Activated T-cell treated with anti-CD3 and anti-CD28 coated beads, Interleukin-2, amount 50 U/mL, for 4 hours (primary cell): ENCODE results near the gene SLC13A4. TPM values are rescaled to one million over a fixed set of nuclear protein-coding genes. Genes with fewer than 3 reads are reported as not detected.
A peak's percentile ranks its signal among the peaks of the same experiment; 100 is the strongest.
"Not testable (repeated sequence)": the region's sequence is repeated elsewhere in the genome, so short reads cannot be mapped to it uniquely, and the experiment has no call there.

ENCODE experiments used
- ATAC-seq, 2 donors: fragments of 200-7000 bp; cut with Tn5 transposase; one replicate each; pipeline ENCODE4 v1.10.0; 2021
- DNase-seq: peaks from one replicate; pipeline ENCODE4 v3.0.0-alpha.2; 2020
- H3K27me3 Mint-ChIP-seq: one replicate; pipeline ENCODE4 v1.8.0; 2021; ENCODE audit warnings: low read depth, mixed read lengths
- H3K36me3 Mint-ChIP-seq: one replicate; pipeline ENCODE4 v1.8.0; 2022; ENCODE audit warnings: mixed read lengths; ENCODE audit not compliant: insufficient read depth
- H3K4me1 Mint-ChIP-seq: one replicate; pipeline ENCODE4 v1.8.0; 2021; ENCODE audit warnings: low read depth, mixed read lengths
- H3K4me3 Mint-ChIP-seq: one replicate; pipeline ENCODE4 v1.8.0; 2021; ENCODE audit warnings: mild to moderate bottlenecking, moderate library complexity, mixed read lengths
- H3K9me3 Mint-ChIP-seq: one replicate; pipeline ENCODE4 v1.8.0; 2021; ENCODE audit warnings: mixed read lengths
- total RNA-seq, 3 donors: library from RNA; stranded (reverse); gene quantifications; one replicate each; pipeline ENCODE4 v1.2.1, GENCODE V29; 2021

Gene SLC13A4
- total RNA-seq, 3 donors from 2014 or later, result not detected

- DNase-seq, result no peak
- no peaks in the 10 kb centered on the region for H3K4me1 Mint-ChIP-seq
- H3K27me3 Mint-ChIP-seq, result no peaks in the 10 kb centered on the region
- H3K4me3 Mint-ChIP-seq, result no peak overlapping the region
- no peaks in the 10 kb centered on the region for H3K9me3 Mint-ChIP-seq
- ATAC-seq, result no peak
- peaks cover 20% of the 10 kb centered on the region for H3K36me3 Mint-ChIP-seq
Measured at GRCh38 chr7:135682191-135682590, 45.8 kb downstream of the SLC13A4 start.

- Mint-ChIP-seq H3K9me3 (no peaks in the 10 kb centered on the region), H3K36me3 (peaks cover 21% of the 10 kb centered on the region), H3K4me1 (no peaks in the 10 kb centered on the region), H3K27me3 (no peaks in the 10 kb centered on the region), H3K4me3 (no peak overlapping the region)
- ATAC-seq (no peak), DNase-seq (no peak)
Measured at GRCh38 chr7:135681762-135682161, 46.2 kb downstream of the SLC13A4 start.

- H3K36me3 Mint-ChIP-seq, result peaks cover 33% of the 10 kb centered on the region
- no peak overlapping the region for H3K4me3 Mint-ChIP-seq
- DNase-seq (no peak), ATAC-seq (no peak)
- H3K4me1 Mint-ChIP-seq, result no peaks in the 10 kb centered on the region
- H3K27me3 Mint-ChIP-seq, result no peaks in the 10 kb centered on the region
- no peaks in the 10 kb centered on the region for H3K9me3 Mint-ChIP-seq
Measured at GRCh38 chr7:135678612-135679575, 49.1 kb downstream of the SLC13A4 start.

- DNase-seq (no peak), ATAC-seq (no peak)
- Mint-ChIP-seq H3K9me3 (no peaks in the 10 kb centered on the region), H3K4me3 (no peak overlapping the region), H3K36me3 (peaks cover 39% of the 10 kb centered on the region), H3K4me1 (peaks cover 19% of the 10 kb centered on the region), H3K27me3 (no peaks in the 10 kb centered on the region)
Measured at GRCh38 chr7:135673360-135673706, 54.7 kb downstream of the SLC13A4 start.

GRCh38 chr7:135672560-135673359, 55.2 kb downstream of the SLC13A4 start:
- no peak for DNase-seq
- peak in 1 of 2 donors; percentile 65 for ATAC-seq
- H3K9me3 Mint-ChIP-seq, result no peaks in the 10 kb centered on the region
- H3K4me1 Mint-ChIP-seq, result peaks cover 24% of the 10 kb centered on the region
- peaks cover 41% of the 10 kb centered on the region for H3K36me3 Mint-ChIP-seq
- no peaks in the 10 kb centered on the region for H3K27me3 Mint-ChIP-seq
- no peak overlapping the region for H3K4me3 Mint-ChIP-seq

- no peak overlapping the region for H3K4me3 Mint-ChIP-seq
- no peaks in the 10 kb centered on the region for H3K9me3 Mint-ChIP-seq
- DNase-seq, result no peak
- H3K27me3 Mint-ChIP-seq, result no peaks in the 10 kb centered on the region
- ATAC-seq, result no peak
- H3K4me1 Mint-ChIP-seq, result peaks cover 39% of the 10 kb centered on the region
- H3K36me3 Mint-ChIP-seq, result peaks cover 39% of the 10 kb centered on the region
Measured at GRCh38 chr7:135670179-135670578, 57.8 kb downstream of the SLC13A4 start.

- ATAC-seq (no peak), DNase-seq (no peak)
- no peaks in the 10 kb centered on the region for H3K9me3 Mint-ChIP-seq
- H3K27me3 Mint-ChIP-seq, result no peaks in the 10 kb centered on the region
- H3K36me3 Mint-ChIP-seq, result peaks cover 38% of the 10 kb centered on the region
- H3K4me1 Mint-ChIP-seq, result peaks cover 44% of the 10 kb centered on the region
- no peak overlapping the region for H3K4me3 Mint-ChIP-seq
Measured at GRCh38 chr7:135669774-135670173, 58.2 kb downstream of the SLC13A4 start.

GRCh38 chr7:135668852-135669395, 59.1 kb downstream of the SLC13A4 start:
- not testable (repeated sequence) for DNase-seq, H3K27me3 Mint-ChIP-seq, H3K4me3 Mint-ChIP-seq, H3K9me3 Mint-ChIP-seq, ATAC-seq
- H3K4me1 Mint-ChIP-seq, result peaks cover 51% of the 10 kb centered on the region
- peaks cover 35% of the 10 kb centered on the region for H3K36me3 Mint-ChIP-seq

DNA sequence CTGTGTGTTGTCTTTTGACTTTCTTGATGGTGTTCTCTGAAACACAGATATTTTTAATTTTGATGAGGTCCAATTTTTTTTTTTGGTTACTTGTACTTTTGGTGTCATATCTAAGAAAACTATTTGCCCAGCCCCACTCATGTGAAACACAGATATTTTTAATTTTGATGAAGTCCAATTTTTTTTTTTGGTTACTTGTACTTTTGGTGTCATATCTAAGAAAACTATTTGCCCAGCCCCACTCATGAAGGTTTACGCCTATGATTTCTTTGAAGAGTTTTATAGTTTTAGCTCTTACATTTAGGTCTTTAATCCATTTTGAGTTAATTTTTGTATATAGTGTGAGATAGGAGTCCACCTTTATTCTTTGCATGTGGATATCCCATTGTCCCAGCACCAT, 60.4 kb downstream of the SLC13A4 start:
- Mint-ChIP-seq H3K4me1 (peaks cover 58% of the 10 kb centered on the region), H3K36me3 (peaks cover 26% of the 10 kb centered on the region)
- not testable (repeated sequence) for H3K27me3 Mint-ChIP-seq, DNase-seq, H3K9me3 Mint-ChIP-seq, ATAC-seq, H3K4me3 Mint-ChIP-seq

GRCh38 chr7:135666846-135667245, 61.1 kb downstream of the SLC13A4 start:
- peaks cover 26% of the 10 kb centered on the region for H3K36me3 Mint-ChIP-seq
- DNase-seq (no peak), ATAC-seq (no peak)
- H3K4me1 Mint-ChIP-seq, result peaks cover 61% of the 10 kb centered on the region
- H3K27me3 Mint-ChIP-seq, result no peaks in the 10 kb centered on the region
- H3K4me3 Mint-ChIP-seq, result no peak overlapping the region
- peaks cover 2% of the 10 kb centered on the region for H3K9me3 Mint-ChIP-seq

- Mint-ChIP-seq H3K4me1 (peaks cover 64% of the 10 kb centered on the region), H3K36me3 (peaks cover 29% of the 10 kb centered on the region), H3K9me3 (peaks cover 4% of the 10 kb centered on the region), H3K27me3 (no peaks in the 10 kb centered on the region), H3K4me3 (no peak overlapping the region)
- no peak for ATAC-seq
- DNase-seq, result no peak
Measured at GRCh38 chr7:135666156-135666555, 61.8 kb downstream of the SLC13A4 start.

DNA sequence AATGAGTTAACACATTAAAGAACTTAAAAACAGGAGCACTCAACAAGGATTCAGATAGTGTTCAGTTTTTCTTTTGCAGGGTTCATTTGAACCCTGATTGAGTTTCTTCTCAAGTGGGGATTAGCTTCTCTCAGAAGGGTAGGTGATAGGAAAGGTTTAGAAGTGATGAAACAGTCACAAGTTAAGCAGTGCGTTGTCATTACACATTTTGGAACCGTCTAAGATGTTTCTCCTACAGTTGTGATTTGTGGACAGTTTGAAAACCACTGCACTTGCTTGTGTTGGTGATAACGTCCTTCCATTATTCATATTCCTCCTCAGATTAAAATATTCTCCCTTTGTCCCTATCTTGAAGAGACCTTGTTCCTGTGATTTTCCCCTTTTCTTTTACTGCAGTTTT, 62.9 kb downstream of the SLC13A4 start:
- H3K4me1 Mint-ChIP-seq, result peaks cover 60% of the 10 kb centered on the region
- DNase-seq (no peak), ATAC-seq (no peak)
- H3K9me3 Mint-ChIP-seq, result peaks cover 4% of the 10 kb centered on the region
- H3K36me3 Mint-ChIP-seq, result peaks cover 29% of the 10 kb centered on the region
- H3K4me3 Mint-ChIP-seq, result peak overlapping the region; percentile 13
- no peaks in the 10 kb centered on the region for H3K27me3 Mint-ChIP-seq

DNA sequence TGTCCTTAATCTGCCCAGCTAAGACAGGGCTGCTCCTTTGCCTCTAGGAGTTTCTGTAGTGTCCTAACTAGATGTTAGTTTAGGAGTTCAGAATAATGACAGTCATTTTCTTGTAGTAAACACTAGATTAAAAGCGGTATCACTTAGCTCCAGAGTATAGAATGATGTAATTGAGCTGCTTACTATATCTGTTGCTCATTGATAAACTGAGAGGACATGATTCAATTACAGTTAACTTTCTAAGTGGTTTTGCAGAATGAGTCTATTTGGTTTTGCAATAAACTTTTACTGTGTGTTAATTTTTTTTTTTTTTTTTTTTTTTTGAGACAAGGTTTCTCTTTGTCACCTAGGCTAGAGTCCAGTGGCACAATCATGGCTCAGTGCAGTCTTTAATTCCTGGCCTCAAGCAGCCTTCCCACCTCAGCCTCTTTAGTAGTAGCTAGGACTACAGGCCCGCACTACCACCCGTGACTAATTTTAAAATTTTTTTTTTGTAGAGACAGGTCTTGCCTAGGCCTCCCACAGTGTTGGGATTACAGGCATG, 63.9 kb downstream of the SLC13A4 start:
- no peaks in the 10 kb centered on the region for H3K27me3 Mint-ChIP-seq
- H3K9me3 Mint-ChIP-seq, result peaks cover 4% of the 10 kb centered on the region

More for the DNA sequence above, 63.9 kb downstream of the SLC13A4 start:
- H3K4me1 Mint-ChIP-seq, result peaks cover 54% of the 10 kb centered on the region
- peaks cover 29% of the 10 kb centered on the region for H3K36me3 Mint-ChIP-seq
- DNase-seq, result no peak
- H3K4me3 Mint-ChIP-seq, result peak overlapping the region; percentile 94
- ATAC-seq, result peak; percentile 35 to 42
